Hippocampal formation (tissue), 2 donors: ENCODE results near the gene ZNF385B.
"Not testable (repeated sequence)": the region's sequence is repeated elsewhere in the genome, so short reads cannot be mapped to it uniquely, and the experiment has no call there.

Source experiments
- DNase-seq, 2 donors: peaks; one replicate each; lab custom pipeline; 2025; lab: John Stamatoyannopoulos, UW

The ZNF385B gene

GRCh38 chr2:179487010-179487731 lies 374.2 kb downstream of the ZNF385B start:
- DNase-seq, result no peak

GRCh38 chr2:179483131-179483530 lies 378.3 kb downstream of the ZNF385B start:
- DNase-seq, result no peak

DNA sequence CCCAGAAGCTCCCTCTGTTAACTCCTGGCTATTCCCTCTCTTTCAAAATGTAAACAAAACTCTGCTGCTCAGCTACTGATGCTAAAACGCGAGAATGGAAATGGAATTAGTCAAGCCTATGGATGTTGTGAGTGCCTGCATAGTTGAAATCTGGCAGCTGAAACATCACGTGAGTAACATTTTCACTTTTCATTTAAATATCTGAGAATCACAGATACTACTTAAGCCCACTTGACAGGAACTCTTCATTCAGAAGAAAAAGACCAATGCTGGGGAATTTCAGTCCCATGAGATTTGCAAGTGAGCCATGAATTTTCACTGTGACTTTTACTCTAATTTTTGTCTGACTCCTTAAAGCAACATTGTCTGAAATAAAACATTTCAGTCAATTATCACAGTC lies 381.5 kb downstream of the ZNF385B start:
- DNase-seq, result no peak

DNA sequence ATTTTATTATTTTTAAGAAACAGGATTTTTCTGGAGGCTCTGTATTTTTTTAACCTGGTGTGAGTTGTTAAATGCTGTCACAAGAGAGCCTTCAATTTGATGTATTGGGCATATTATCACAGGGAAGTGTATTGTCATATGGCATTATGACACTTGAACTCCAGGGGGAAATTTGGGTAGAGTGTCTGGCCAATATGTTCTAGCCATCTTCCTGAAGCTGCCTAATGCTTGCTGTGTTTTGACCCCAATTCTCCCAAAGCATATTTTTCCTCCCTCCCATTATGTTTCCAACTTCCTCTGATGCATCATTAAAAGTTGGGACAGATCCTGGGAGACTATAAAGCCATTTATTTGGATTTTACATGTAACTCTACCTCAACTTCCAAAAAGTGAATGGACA lies 382.6 kb downstream of the ZNF385B start:
- no peak for DNase-seq

DNA sequence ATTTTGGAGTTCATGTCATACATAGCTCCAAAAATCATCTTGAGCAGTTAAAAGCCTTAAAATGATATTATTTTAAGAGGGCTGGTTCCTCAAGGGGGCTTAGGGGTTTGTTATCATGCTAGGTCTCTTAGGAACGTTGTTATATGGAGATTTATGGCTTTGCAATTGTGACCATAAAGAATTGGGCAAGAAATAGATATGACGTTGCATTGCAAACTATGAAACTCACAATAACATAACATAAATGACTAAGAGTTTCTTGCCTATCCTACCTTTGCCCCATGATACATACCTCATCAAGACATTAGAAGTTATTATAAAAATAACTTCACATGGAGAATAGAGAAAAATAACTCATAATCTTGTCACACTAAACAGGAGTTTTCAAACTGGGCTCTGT lies 390.4 kb downstream of the ZNF385B start:
- DNase-seq, result no peak

- no peak for DNase-seq
Measured at GRCh38 chr2:179470089-179470488, 391.3 kb downstream of the ZNF385B start.

GRCh38 chr2:179467960-179468359 lies 393.5 kb downstream of the ZNF385B start:
- no peak for DNase-seq

DNA sequence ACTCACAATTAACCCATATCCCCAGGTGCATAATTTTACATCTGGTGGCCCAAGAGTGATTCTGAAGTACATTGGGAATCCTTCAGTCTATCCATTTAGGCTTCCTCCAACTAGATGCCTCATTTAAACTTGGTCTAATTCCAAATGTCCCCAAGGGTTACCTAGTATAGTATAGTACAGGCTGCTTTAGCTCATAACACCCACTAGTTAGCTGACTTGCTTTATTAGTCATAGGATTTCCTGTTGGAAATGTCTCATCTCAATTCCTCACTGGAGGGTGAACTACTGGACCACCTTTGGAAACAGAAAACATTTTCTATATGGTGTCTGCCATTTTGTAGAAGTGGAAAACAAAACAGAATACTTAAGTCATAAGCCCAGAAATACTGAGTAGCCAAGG lies 394.3 kb downstream of the ZNF385B start:
- DNase-seq, result no peak

DNA sequence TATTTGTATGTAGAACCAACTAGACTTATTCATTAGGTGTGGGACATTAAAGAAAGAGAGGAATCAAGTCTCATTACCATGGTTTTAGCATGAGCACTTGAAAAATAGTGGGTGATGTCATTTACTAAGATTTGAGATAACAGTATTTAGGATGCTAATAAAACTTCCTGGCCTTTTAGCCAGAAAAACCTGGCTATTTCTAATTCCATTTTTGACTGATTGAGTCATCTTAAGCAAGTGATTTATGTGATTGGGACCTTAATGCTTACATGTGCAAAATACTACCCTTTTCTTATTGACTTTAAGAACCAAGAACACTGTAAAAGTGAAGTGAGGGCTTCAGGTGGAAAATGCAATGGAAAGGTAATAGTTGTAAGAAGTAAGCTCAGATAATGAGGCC lies 400.0 kb downstream of the ZNF385B start:
- no peak for DNase-seq

GRCh38 chr2:179460181-179460929 lies 401.1 kb downstream of the ZNF385B start:
- no peak for DNase-seq

DNA sequence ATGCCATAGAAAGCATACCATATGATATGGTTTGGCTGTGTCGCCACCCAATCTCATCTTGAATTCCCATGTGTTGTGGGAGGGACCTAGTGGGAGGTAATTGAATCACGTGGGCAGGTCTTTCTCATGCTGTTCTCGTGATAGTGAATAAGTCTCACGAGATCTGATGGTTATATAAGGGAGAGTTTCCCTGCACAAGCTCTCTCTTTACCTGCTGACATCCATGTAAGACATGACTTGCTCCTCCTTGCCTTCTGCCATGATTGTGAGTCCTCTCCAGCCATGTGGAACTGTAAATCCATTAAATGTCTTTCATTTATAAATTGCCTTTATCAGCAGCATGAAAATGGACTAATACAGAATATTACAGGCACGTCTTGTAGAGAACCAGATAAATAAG lies 403.3 kb downstream of the ZNF385B start:
- DNase-seq, result not testable (repeated sequence)

DNA sequence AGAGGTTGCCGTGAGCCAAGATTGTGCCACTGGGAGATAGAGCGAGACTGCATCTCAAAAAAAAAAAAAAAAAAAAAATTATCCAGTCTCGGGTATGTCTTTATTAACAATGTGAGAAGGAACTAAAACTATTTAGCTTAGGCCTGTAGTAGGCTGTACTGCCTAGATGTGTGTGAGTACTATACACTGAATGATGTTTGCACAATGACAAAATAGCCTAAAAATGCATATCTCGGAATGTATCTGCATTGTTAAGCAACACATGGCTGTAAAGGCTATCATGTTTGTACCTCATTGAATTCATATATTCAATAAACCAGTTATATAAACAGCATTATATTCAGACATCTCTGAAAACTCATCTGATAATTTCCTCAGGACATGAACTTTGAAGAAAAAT lies 405.6 kb downstream of the ZNF385B start:
- no peak for DNase-seq

DNA sequence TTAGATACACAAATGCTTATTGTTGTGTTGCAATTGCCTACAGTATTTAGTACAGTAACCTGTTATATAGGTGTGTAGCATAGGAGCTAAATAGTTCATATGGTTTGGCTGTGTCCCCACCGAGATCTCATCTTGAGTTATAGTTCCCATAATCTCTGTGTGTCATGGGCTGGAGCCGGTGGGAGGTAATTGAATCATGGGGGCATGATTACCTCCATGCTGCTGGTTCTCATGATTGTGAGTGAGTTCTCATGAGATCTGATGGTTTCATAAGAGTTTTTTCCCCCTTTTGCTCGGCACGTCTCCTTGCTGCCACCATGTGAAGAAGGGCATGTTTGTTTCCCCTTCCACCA lies 406.3 kb downstream of the ZNF385B start:
- DNase-seq, result no peak

GRCh38 chr2:179454443-179455171 lies 406.8 kb downstream of the ZNF385B start:
- DNase-seq, result no peak

GRCh38 chr2:179449010-179449409 lies 412.4 kb downstream of the ZNF385B start:
- no peak for DNase-seq

DNA sequence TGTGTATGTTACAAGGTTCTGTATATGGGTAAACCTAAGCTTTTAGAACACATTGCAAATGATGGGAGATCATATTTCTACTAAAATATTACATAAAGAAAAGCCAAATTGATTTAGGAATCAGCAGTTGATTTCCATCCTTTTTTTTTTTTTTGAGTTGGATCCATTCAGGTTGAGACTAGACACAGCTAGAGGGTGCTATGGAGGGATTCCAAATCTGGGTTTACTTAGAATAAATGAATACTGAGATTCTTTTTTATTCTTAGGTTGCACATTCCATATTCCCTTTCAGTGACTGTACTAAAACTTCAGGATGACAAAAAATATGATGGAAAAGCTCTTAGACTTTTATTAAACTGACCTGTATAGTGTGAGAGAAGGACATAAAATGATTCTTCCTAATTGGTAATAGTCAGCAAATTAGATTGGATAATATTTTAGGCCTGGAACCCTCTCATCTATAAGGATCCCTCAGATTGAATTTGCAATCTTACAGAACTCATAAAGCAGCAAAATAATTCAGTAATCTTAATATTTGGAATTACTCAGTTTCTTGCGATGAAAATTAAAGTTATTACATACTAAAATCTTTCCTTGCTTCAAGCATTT lies 413.5 kb downstream of the ZNF385B start:
- no peak for DNase-seq

DNA sequence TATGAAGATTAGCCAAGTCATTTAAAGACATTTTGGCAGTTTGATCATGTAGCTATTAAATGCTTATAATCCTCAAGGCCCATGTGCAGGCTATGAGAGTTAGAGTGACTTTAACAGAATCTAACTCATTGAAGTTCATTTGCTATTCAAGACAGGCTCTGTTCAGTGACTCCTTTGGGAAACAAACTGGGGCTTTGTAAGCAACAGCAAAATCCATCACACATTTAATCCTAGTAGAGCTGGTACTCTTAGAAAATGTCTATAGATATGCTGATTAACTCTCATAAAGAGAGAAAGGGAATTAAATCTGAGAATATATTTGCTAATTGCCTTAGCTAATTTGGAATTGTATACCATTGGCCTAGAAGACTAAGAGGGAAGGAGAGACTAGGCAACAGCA lies 414.0 kb downstream of the ZNF385B start:
- no peak for DNase-seq

GRCh38 chr2:179446476-179447141 lies 414.8 kb downstream of the ZNF385B start:
- no peak for DNase-seq

DNA sequence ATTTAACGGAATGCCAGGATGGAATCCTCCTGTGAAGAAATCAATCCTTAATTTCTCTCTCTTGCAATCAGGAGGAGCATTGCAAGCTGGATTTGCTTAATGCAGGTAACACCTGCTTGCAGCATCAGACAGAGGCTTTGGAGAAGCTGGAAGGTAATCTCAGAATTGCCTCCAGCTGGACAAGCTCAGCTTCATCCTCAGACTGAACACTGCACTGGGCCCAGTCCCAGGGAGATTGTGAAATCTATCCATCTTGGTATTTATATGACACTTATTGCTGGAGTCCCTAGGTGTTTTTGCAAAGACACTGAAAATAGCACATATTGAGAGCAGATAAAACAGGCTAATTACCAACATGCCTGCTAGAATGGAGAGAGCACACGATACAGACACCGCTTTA lies 417.4 kb downstream of the ZNF385B start:
- DNase-seq, result no peak

DNA sequence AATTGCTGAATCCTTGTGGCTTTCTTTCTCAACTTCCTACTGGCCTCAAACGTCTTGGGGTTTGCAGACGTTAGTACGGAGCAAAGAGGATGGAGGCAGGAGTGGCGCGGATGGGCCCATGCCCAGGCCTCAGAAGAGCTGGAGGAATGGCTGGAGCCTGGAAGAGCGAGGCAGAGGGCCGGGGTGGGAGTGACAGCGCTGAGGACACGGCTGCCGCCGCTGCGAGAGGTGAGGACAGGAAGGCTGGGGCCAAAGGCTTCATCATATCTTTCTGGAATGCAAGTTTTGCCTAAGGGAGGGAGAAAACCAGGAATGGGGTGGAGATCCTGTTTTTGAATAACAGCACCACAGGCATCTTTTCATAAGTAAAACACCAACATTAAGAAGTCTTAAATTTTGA lies 418.2 kb downstream of the ZNF385B start:
- no peak for DNase-seq

DNA sequence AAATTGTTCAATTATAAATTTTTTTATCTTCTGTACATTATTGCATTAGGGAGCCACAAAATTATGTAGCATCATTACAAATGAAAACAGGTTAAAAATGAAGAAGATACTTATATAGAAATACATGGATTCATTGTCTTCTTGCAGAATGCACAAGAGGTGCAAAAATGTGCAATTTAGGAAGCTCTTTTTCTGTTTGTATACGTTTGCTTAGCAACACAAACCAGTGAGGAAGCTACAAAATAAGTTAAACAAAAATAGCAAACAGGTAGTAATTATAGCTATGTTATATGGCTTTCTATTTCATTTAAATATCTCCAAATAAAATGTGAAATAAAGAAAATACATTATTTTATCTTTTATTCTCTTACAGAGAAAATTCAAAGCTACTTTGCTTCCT lies 419.2 kb downstream of the ZNF385B start:
- no peak for DNase-seq

DNA sequence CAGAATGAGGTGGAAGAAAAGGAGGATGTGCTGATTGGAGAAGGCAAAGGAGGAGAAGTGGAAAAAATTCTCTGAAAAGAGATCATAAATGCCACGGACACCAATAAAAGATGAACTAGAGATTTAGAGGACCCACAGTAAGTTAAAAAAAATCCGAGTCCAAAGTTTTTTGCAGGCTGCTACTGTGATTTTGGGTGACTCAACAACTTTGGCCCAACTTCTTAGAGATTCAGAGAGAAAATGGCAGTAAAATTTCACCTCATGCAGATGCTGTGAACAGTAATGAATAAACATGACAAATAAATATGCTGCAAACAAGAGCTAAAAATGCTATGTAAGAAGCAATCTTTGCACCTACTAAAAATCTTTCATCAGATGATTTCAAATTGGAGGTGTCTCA lies 419.9 kb downstream of the ZNF385B start:
- DNase-seq, result no peak
